Mucosa of stomach (tissue), 1 donor: ENCODE measurements around the gene CEP85L.
"Not testable (repeated sequence)": the region's sequence is repeated elsewhere in the genome, so short reads cannot be mapped to it uniquely, and the experiment has no call there.

ENCODE experiments used
- H3K27me3 ChIP-seq: one replicate; pipeline ENCODE4 v1.7.0; 2013; ENCODE audit warnings: mild to moderate bottlenecking, low read length; ENCODE audit not compliant: control insufficient read depth, insufficient read depth
- H3K36me3 ChIP-seq: one replicate; pipeline ENCODE4 v1.7.0; 2013; ENCODE audit warnings: low read length; ENCODE audit not compliant: control insufficient read depth, insufficient read depth
- H3K4me1 ChIP-seq: one replicate; pipeline ENCODE4 v1.7.0; 2013; ENCODE audit warnings: mild to moderate bottlenecking, low read length; ENCODE audit not compliant: control insufficient read depth, insufficient read depth
- H3K4me3 ChIP-seq: one replicate; pipeline ENCODE4 v1.7.0; 2013; ENCODE audit warnings: low read length
- H3K9ac ChIP-seq: one replicate; pipeline ENCODE4 v1.7.0; 2013; ENCODE audit warnings: mild to moderate bottlenecking, low read length, moderate library complexity
- H3K9me3 ChIP-seq: one replicate; pipeline ENCODE4 v1.7.0; 2013; ENCODE audit warnings: mild to moderate bottlenecking, low read length, moderate library complexity; ENCODE audit not compliant: control insufficient read depth
- donor health status: Pancreatic carcinoma.

Gene CEP85L

GRCh38 chr6:118451839-118452238, 199.6 kb downstream of the CEP85L start:
- Histone ChIP-seq H3K9me3 (no peaks in the 10 kb centered on the region), H3K4me3 (no peak overlapping the region), H3K36me3 (no peaks in the 10 kb centered on the region), H3K4me1 (no peaks in the 10 kb centered on the region), H3K9ac (no peak overlapping the region), H3K27me3 (no peaks in the 10 kb centered on the region)

DNA sequence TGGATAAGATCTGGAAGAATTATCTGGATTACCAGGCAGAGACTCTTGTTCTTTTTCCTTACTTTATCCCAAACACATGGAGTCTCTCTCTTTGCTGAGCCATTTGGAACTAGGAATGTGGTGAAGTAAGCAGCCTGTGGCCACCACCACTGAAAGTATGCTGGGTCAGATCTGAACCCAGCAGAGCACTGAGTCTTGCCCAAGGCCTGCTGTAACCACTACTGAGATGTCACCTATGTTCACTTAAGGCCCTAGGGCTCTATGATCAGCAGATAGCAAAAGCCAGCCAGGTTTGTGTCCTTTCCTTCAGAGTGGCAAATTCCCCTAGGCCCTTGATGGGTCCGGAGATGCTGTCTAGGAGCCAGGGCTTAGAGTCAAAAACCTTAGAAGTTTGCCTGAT, 206.6 kb downstream of the CEP85L start:
- no peaks in the 10 kb centered on the region for H3K9me3 ChIP-seq
- H3K27me3 ChIP-seq = no peaks in the 10 kb centered on the region
- no peak overlapping the region for H3K9ac ChIP-seq
- H3K4me3 ChIP-seq = no peak overlapping the region
- no peaks in the 10 kb centered on the region for H3K4me1 ChIP-seq
- H3K36me3 ChIP-seq = no peaks in the 10 kb centered on the region

DNA sequence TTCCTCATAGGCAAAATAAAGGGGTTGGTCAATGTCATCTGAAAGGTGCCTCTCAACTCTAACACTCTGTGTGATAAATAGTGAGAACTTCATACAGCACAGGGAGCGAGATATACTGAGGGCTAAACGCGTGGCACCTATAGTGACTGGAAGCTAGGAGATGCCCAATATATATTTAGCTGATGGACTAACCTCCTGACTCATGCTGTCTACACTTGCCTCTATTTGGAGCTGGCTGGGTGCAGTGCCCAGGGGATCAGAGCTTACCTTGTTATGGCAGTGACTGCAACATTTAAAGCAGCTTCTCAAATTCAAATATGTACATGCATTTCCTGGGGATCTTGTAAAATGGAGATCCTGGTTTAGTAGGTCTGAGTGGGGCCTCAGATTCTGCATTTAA, 214.9 kb downstream of the CEP85L start:
- no peaks in the 10 kb centered on the region for H3K27me3 ChIP-seq
- H3K9me3 ChIP-seq = no peaks in the 10 kb centered on the region
- H3K9ac ChIP-seq = no peak overlapping the region
- no peaks in the 10 kb centered on the region for H3K36me3 ChIP-seq
- no peak overlapping the region for H3K4me3 ChIP-seq
- no peaks in the 10 kb centered on the region for H3K4me1 ChIP-seq

GRCh38 chr6:118434147-118434546, 217.2 kb downstream of the CEP85L start:
- not testable (repeated sequence) for H3K9me3 ChIP-seq, H3K4me3 ChIP-seq, H3K4me1 ChIP-seq, H3K9ac ChIP-seq, H3K27me3 ChIP-seq, H3K36me3 ChIP-seq

DNA sequence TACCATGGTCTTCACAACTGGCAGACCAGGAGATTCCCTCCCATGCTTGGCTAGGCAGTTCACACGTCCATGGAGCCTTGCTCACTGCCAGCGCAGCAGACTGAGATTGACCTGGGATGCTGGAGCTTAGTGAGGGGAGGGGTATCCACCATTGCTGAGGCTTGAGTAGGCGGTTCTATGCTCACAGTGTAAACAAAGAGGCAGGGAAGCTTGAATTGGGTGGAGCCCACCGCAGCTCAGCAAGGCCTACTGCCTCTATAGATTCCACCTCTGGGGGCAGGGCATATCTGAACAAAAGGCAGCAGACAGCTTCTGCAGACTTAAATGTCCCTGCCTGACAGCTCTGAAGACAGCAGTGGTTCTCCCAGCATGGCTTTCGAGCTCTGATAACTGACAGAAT, 230.1 kb downstream of the CEP85L start:
- not testable (repeated sequence) for H3K36me3 ChIP-seq, H3K9ac ChIP-seq, H3K27me3 ChIP-seq

GRCh38 chr6:118419448-118420394, 231.7 kb downstream of the CEP85L start:
- Histone ChIP-seq H3K4me3 (no peak overlapping the region), H3K9me3 (no peaks in the 10 kb centered on the region), H3K36me3 (no peaks in the 10 kb centered on the region), H3K4me1 (no peaks in the 10 kb centered on the region), H3K9ac (no peak overlapping the region), H3K27me3 (no peaks in the 10 kb centered on the region)

More for the DNA sequence above, 230.1 kb downstream of the CEP85L start:
- not testable (repeated sequence) for H3K4me3 ChIP-seq, H3K9me3 ChIP-seq, H3K4me1 ChIP-seq
